HepG2 (cell line): ENCODE data around the gene PDLIM5.

Experiments used
- ATF7 ChIP-seq, 2 experiments: fragments of 450-650 bp in 1 of 2; sonication (generic) in 1 of 2; formaldehyde crosslinking in 1 of 2; IDR thresholded peaks; 2 replicates each; pipeline versions ENCODE4 v1.4.0 to v1.6.1; 2016 to 2020; ENCODE audit warnings: antibody characterized with exemption in 1 of 2, mild to moderate bottlenecking in 1 of 2, missing genetic modification reagents in 1 of 2
- GATAD2A ChIP-seq: IDR thresholded peaks from 2 replicates; pipeline ENCODE4 v1.6.1; 2016
- ZNF501 ChIP-seq: sonication (generic); formaldehyde crosslinking; IDR thresholded peaks from 2 replicates; pipeline ENCODE4 v1.5.1; 2020; ENCODE audit warnings: mild to moderate bottlenecking, moderate library complexity, missing genetic modification reagents
- ZNF670 ChIP-seq: sonication (generic); formaldehyde crosslinking; IDR thresholded peaks from 2 replicates; pipeline ENCODE4 v1.8.0; 2022; ENCODE audit warnings: mild to moderate bottlenecking, missing genetic modification reagents, borderline replicate concordance

DNA sequence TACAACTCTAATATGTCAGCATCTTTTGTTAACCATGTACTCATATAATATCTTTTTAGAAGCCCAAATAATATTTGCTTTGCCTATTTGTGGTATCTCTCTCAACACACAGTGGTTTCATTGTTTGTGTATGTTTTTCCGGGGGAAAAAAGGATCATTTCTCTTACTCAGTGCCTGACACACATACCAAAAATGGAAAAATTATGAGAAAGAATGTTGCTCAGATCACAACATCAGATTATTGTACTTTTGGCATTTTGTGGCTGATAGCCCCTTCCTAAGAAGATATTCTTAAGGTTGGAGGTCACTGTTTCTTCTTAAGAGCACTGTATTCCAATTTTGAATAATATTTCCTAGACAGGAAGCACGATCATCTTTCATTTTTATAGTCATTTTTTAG, 93.6 kb downstream of the PDLIM5 start:
- TF ChIP-seq ATF7 (IDR thresholded peaks at IDR 0.05) (no peak), ATF7 (CRISPR knock-in tag; IDR thresholded peaks at IDR 0.05) (no peak), ZNF501 (no peak), ZNF670 (no peak), GATAD2A (CRISPR knock-in tag) (no peak)
